Liver (tissue), 9 donors: ENCODE results near the gene GAS7. TPM values are rescaled to one million over a fixed set of nuclear protein-coding genes. Genes with fewer than 3 reads are reported as not detected.
A peak's percentile ranks its signal among the peaks of the same experiment; 100 is the strongest.

Experiments used
- DNase-seq: peaks from one replicate; pipeline ENCODE4 v3.0.0-alpha.2; 2017; ENCODE audit warnings: low spot score
- H3K27ac ChIP-seq, 2 donors: one replicate each; pipeline ENCODE4 v1.7.0; 2013; ENCODE audit warnings: inconsistent platforms in 2 of 2, low read length in 2 of 2, control low read depth in 1 of 2, low read depth in 1 of 2, mild to moderate bottlenecking in 1 of 2
- H3K27me3 ChIP-seq, 4 donors: one replicate each; pipeline versions ENCODE4 v1.6.1 to v1.7.0; 2013; ENCODE audit warnings: low read length in 3 of 4, inconsistent platforms in 1 of 4, mild to moderate bottlenecking in 1 of 4, moderate library complexity in 1 of 4; ENCODE audit not compliant: control insufficient read depth in 4 of 4, insufficient read depth in 4 of 4
- H3K36me3 ChIP-seq, 4 donors: one replicate each; pipeline versions ENCODE4 v1.6.1 to v1.7.0; 2013; ENCODE audit warnings: low read length in 3 of 4, mild to moderate bottlenecking in 3 of 4, low read depth in 1 of 4, moderate library complexity in 1 of 4; ENCODE audit not compliant: control insufficient read depth in 4 of 4, insufficient read depth in 3 of 4
- H3K4me1 ChIP-seq, 4 donors: one replicate each; pipeline versions ENCODE4 v1.6.1 to v1.7.0; 2013; ENCODE audit warnings: low read length in 3 of 4, mild to moderate bottlenecking in 3 of 4, moderate library complexity in 1 of 4; ENCODE audit not compliant: control insufficient read depth in 4 of 4, insufficient read depth in 4 of 4
- H3K4me3 ChIP-seq, 3 donors: one replicate each; pipeline versions ENCODE4 v1.6.1 to v1.7.0; 2013; ENCODE audit warnings: low read length in 3 of 3, control low read depth in 1 of 3, low read depth in 1 of 3, mild to moderate bottlenecking in 1 of 3
- H3K9ac ChIP-seq, 2 donors: one replicate each; pipeline ENCODE4 v1.7.0; 2013; ENCODE audit warnings: low read length in 2 of 2, mild to moderate bottlenecking in 2 of 2, moderate library complexity in 2 of 2, control low read depth in 1 of 2, low read depth in 1 of 2
- H3K9me3 ChIP-seq, 4 donors: one replicate each; pipeline versions ENCODE4 v1.6.1 to v1.7.0; 2013; ENCODE audit warnings: low read length in 3 of 4; ENCODE audit not compliant: control insufficient read depth in 4 of 4
- EGR1 ChIP-seq, 2 donors: IDR thresholded peaks; 2 replicates each; pipeline ENCODE4 v1.6.1; 2016 to 2018; ENCODE audit warnings: antibody characterized with exemption in 2 of 2, low read depth in 2 of 2
- FOXA2 ChIP-seq: IDR thresholded peaks from 2 replicates; pipeline ENCODE4 v1.6.1; 2016; ENCODE audit warnings: antibody characterized with exemption
- GABPA ChIP-seq, 2 donors: IDR thresholded peaks in 1 of 2; conservative IDR thresholded peaks in 1 of 2; 2 replicates each; pipeline ENCODE4 v1.6.1; 2016; ENCODE audit warnings: antibody characterized with exemption in 2 of 2, mild to moderate bottlenecking in 1 of 2, moderate library complexity in 1 of 2
- HNF4G ChIP-seq: IDR thresholded peaks from 2 replicates; pipeline ENCODE4 v1.6.1; 2016; ENCODE audit warnings: antibody characterized with exemption
- JUND ChIP-seq, 2 donors: IDR thresholded peaks; 2 replicates each; pipeline ENCODE4 v1.6.1; 2016; ENCODE audit warnings: antibody characterized with exemption in 2 of 2
- NR2F2 ChIP-seq: IDR thresholded peaks from 2 replicates; pipeline ENCODE4 v1.6.1; 2016; ENCODE audit warnings: antibody characterized with exemption
- RAD21 ChIP-seq, 2 donors: IDR thresholded peaks; 2 replicates each; pipeline ENCODE4 v1.6.1; 2016; ENCODE audit warnings: antibody characterized with exemption in 2 of 2, mild to moderate bottlenecking in 2 of 2
- RXRA ChIP-seq, 2 donors: IDR thresholded peaks; 2 replicates each; pipeline ENCODE4 v1.6.1; 2017 to 2018; ENCODE audit warnings: antibody characterized with exemption in 2 of 2, mild to moderate bottlenecking in 1 of 2
- SP1 ChIP-seq: IDR thresholded peaks from 2 replicates; pipeline ENCODE4 v1.6.1; 2018; ENCODE audit warnings: antibody characterized with exemption, mild to moderate bottlenecking
- TAF1 ChIP-seq: conservative IDR thresholded peaks from 2 replicates; pipeline ENCODE4 v1.6.1; 2016; ENCODE audit warnings: antibody characterized with exemption, mild to moderate bottlenecking
- YY1 ChIP-seq: IDR thresholded peaks from 2 replicates; pipeline ENCODE4 v1.6.1; 2016; ENCODE audit warnings: antibody characterized with exemption, mild to moderate bottlenecking
- WGBS: extraction: QIAGEN DNeasy Blood & Tissue Kit; methylation state at CpG from one replicate; pipeline ENCODE4 v1.1.7; 2013; 5-methylcytosine and 5-hydroxymethylcytosine counted together
- polyA plus RNA-seq, 2 donors: library from polyadenylated mRNA; stranded (reverse) in 1 of 2; unstranded in 1 of 2; fragments of 200-250 nt in 1 of 2; fragments of >200 nt in 1 of 2; fragmentation: Nextera tagmentation in 1 of 2; extraction: Ambion mirVana in 1 of 2; gene quantifications; one replicate each; pipeline versions ENCODE4 v1.2.1 to v1.2.3, GENCODE V29; 2013 to 2015
- total RNA-seq, 2 donors: library from RNA; depleted of rRNA; stranded (reverse); fragments of >200 nt; gene quantifications; one replicate each; pipeline ENCODE4 v1.2.3, GENCODE V29; 2014
- TF ChIP-seq, protein P1 (sequence below): IDR thresholded peaks from 2 replicates; pipeline ENCODE4 v1.6.1; 2016; ENCODE audit warnings: antibody characterized with exemption
- TF ChIP-seq, protein P2 (sequence below): IDR thresholded peaks from 2 replicates; pipeline ENCODE4 v1.6.1; 2016; ENCODE audit warnings: antibody characterized with exemption, mild to moderate bottlenecking
- TF ChIP-seq, protein P3 (sequence below): IDR thresholded peaks from 2 replicates; pipeline ENCODE4 v1.6.1; 2016; ENCODE audit warnings: antibody characterized with exemption
- TF ChIP-seq, protein P4 (sequence below): fragments of 150-350 bp; IDR thresholded peaks from 2 replicates; pipeline ENCODE4 v1.5.1; 2017; ENCODE audit warnings: improper control_type of control experiment, low read depth, low read length; ENCODE audit not compliant: missing input control
- TF ChIP-seq, protein P5 (sequence below): IDR thresholded peaks from 2 replicates; pipeline ENCODE4 v1.6.1; 2016; ENCODE audit warnings: antibody characterized with exemption
- donor health status: healthy.
- donor health status: healthy.
- donor health status: healthy.
- donor health status: healthy.
- donor health status: healthy.

The GAS7 gene
- total and polyA plus RNA-seq, 4 donors = 0.79 to 6.1 (median 2.5) TPM

DNA sequence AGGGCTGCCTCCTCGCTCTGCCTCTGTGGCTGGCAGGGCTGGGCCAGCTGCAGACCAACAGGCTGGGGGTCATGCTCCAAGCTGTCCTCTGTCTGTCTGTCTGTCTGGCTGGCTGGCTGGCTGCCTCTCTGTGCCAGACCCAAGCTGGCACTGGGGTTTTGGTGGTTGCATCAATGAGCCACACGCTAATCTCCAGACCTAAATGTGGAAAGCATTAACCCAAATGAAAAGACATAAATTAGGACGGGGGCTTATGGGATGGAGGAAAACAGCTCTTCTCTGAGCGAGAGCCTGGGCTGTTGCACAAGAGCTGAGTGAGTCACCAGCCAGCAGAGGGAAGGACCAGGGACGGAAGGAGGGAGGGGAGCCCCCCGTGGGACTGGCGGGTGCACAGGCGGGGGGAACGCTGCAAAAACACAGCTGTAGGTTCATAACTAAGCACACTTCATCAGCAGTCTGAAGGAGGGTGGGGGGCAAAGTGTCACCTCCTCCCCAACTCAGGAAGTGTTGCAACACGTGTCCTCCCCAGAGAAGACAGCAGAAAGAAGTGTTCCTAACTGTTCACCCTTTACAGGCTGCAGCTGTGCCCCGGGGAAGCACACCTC, 83.4 kb downstream of the GAS7 start:
- no peak for DNase-seq
- TF ChIP-seq SP1 (no peak), JUND (IDR thresholded peaks at IDR 0.05) (peak; percentile 84 to 94)
- H3K27me3 ChIP-seq = peaks cover 0 to 3% (median 0%) of the 10 kb centered on the region in 4 donors
- peaks cover 0 to 2% (median 0%) of the 10 kb centered on the region in 4 donors for H3K4me1 ChIP-seq
- H3K4me3 ChIP-seq = no peak overlapping the region
- peak overlapping the region; percentile 37 to 82 for H3K27ac ChIP-seq
- H3K9me3 ChIP-seq = no peaks in the 10 kb centered on the region
- H3K9ac ChIP-seq = no peak overlapping the region
- no peaks in the 10 kb centered on the region for H3K36me3 ChIP-seq
- 34% methylated on average over 11 of the region's 11 CpGs for WGBS

DNA sequence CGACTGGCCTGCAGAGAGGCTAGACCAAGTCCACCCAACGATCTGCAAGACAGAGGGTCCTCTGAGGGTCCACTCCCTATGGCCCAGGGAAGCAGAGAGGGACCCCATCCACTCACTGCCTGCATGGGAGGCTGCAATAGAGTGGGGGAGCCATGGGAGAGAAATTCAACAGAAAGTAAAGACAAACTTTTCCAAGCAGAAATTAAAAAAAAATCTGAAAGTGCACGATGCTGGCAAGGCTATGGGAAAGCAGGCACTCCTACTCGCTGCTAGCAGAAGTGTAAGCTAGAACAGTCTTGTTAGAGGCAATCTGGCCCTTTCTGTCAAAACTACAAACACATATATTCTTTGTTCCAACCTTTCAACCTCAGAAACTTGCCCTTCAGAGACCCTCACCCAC, 85.4 kb downstream of the GAS7 start:
- TF ChIP-seq, protein P1, sequence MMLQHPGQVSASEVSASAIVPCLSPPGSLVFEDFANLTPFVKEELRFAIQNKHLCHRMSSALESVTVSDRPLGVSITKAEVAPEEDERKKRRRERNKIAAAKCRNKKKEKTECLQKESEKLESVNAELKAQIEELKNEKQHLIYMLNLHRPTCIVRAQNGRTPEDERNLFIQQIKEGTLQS = no peak
- TF ChIP-seq, protein P2, sequence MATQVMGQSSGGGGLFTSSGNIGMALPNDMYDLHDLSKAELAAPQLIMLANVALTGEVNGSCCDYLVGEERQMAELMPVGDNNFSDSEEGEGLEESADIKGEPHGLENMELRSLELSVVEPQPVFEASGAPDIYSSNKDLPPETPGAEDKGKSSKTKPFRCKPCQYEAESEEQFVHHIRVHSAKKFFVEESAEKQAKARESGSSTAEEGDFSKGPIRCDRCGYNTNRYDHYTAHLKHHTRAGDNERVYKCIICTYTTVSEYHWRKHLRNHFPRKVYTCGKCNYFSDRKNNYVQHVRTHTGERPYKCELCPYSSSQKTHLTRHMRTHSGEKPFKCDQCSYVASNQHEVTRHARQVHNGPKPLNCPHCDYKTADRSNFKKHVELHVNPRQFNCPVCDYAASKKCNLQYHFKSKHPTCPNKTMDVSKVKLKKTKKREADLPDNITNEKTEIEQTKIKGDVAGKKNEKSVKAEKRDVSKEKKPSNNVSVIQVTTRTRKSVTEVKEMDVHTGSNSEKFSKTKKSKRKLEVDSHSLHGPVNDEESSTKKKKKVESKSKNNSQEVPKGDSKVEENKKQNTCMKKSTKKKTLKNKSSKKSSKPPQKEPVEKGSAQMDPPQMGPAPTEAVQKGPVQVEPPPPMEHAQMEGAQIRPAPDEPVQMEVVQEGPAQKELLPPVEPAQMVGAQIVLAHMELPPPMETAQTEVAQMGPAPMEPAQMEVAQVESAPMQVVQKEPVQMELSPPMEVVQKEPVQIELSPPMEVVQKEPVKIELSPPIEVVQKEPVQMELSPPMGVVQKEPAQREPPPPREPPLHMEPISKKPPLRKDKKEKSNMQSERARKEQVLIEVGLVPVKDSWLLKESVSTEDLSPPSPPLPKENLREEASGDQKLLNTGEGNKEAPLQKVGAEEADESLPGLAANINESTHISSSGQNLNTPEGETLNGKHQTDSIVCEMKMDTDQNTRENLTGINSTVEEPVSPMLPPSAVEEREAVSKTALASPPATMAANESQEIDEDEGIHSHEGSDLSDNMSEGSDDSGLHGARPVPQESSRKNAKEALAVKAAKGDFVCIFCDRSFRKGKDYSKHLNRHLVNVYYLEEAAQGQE = no peak
- TF ChIP-seq JUND (IDR thresholded peaks at IDR 0.05) = no peak
- TF ChIP-seq, protein P3, sequence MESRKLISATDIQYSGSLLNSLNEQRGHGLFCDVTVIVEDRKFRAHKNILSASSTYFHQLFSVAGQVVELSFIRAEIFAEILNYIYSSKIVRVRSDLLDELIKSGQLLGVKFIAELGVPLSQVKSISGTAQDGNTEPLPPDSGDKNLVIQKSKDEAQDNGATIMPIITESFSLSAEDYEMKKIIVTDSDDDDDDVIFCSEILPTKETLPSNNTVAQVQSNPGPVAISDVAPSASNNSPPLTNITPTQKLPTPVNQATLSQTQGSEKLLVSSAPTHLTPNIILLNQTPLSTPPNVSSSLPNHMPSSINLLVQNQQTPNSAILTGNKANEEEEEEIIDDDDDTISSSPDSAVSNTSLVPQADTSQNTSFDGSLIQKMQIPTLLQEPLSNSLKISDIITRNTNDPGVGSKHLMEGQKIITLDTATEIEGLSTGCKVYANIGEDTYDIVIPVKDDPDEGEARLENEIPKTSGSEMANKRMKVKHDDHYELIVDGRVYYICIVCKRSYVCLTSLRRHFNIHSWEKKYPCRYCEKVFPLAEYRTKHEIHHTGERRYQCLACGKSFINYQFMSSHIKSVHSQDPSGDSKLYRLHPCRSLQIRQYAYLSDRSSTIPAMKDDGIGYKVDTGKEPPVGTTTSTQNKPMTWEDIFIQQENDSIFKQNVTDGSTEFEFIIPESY = no peak
- TF ChIP-seq TAF1 = no peak
- TF ChIP-seq NR2F2 = no peak
- no peak for TF ChIP-seq GABPA (IDR thresholded peaks at IDR 0.05 in 1 of 2, conservative IDR thresholded peaks at IDR 0.05 in 1 of 2)
- no peak for TF ChIP-seq YY1
- no peak for TF ChIP-seq EGR1 (IDR thresholded peaks at IDR 0.05; ENCODE audit: low read depth in 2 of 2)
- TF ChIP-seq, protein P4, sequence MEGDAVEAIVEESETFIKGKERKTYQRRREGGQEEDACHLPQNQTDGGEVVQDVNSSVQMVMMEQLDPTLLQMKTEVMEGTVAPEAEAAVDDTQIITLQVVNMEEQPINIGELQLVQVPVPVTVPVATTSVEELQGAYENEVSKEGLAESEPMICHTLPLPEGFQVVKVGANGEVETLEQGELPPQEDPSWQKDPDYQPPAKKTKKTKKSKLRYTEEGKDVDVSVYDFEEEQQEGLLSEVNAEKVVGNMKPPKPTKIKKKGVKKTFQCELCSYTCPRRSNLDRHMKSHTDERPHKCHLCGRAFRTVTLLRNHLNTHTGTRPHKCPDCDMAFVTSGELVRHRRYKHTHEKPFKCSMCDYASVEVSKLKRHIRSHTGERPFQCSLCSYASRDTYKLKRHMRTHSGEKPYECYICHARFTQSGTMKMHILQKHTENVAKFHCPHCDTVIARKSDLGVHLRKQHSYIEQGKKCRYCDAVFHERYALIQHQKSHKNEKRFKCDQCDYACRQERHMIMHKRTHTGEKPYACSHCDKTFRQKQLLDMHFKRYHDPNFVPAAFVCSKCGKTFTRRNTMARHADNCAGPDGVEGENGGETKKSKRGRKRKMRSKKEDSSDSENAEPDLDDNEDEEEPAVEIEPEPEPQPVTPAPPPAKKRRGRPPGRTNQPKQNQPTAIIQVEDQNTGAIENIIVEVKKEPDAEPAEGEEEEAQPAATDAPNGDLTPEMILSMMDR = no peak
- TF ChIP-seq SP1 = no peak
- no peak for TF ChIP-seq HNF4G
- TF ChIP-seq RXRA (IDR thresholded peaks at IDR 0.05) = no peak
- TF ChIP-seq FOXA2 = no peak
- TF ChIP-seq, protein P5, sequence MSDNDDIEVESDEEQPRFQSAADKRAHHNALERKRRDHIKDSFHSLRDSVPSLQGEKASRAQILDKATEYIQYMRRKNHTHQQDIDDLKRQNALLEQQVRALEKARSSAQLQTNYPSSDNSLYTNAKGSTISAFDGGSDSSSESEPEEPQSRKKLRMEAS = no peak
- TF ChIP-seq RAD21 (IDR thresholded peaks at IDR 0.05) = no peak
- no peak overlapping the region for H3K4me3 ChIP-seq
- no peak overlapping the region for H3K27ac ChIP-seq
- H3K27me3 ChIP-seq = peaks cover 0 to 2% (median 0%) of the 10 kb centered on the region in 4 donors
- H3K36me3 ChIP-seq = no peaks in the 10 kb centered on the region
- no peaks in the 10 kb centered on the region for H3K9me3 ChIP-seq
- 73% methylated on average over 4 of the region's 4 CpGs for WGBS
- no peak overlapping the region for H3K9ac ChIP-seq
- peaks cover 0 to 2% (median 0%) of the 10 kb centered on the region in 4 donors for H3K4me1 ChIP-seq
- no peak for DNase-seq
